ENCODE data around the gene CRIP3. TPM values are rescaled to one million over a fixed set of nuclear protein-coding genes. Genes with fewer than 3 reads are reported as not detected.

Gene CRIP3
- polyA plus RNA-seq, 3 donors, result 1.2 to 12.8 (median 1.6) TPM

- no peak overlapping the region for H3K27ac Mint-ChIP-seq
- peaks cover 0 to 17% (median 4%) of the 10 kb centered on the region in 7 donors for H3K9me3 Mint-ChIP-seq
- peaks cover 14 to 19% of the 10 kb centered on the region in 2 donors for H3K4me1 ChIP-seq (ENCODE audit: control insufficient read depth in 1 of 2, insufficient read depth in 2 of 2, low read length in 2 of 2)
- H3K27me3 ChIP-seq (ENCODE audit: control insufficient read depth in 2 of 2, insufficient read depth in 2 of 2, low read length in 2 of 2), result peaks cover 16 to 83% of the 10 kb centered on the region in 2 donors
- H3K79me2 ChIP-seq (ENCODE audit: insufficient read depth, low read length), result no peaks in the 10 kb centered on the region
- 5% methylated on average over 50 of the region's 64 CpGs for WGBS (ENCODE audit: insufficient coverage)
- no peak for TF ChIP-seq CTCF (IDR thresholded peaks at IDR 0.05)
- peak overlapping the region; percentile 73 for H3K4me2 ChIP-seq (replicated peaks; ENCODE audit: extremely low read depth, low read length, poor library complexity, severe bottlenecking)
- H3K27ac ChIP-seq (ENCODE audit: low read depth in 1 of 2, low read length in 2 of 2), result no peak overlapping the region
- H4K20me1 ChIP-seq (ENCODE audit: insufficient read depth, low read length), result no peaks in the 10 kb centered on the region
- H3K36me3 Mint-ChIP-seq, result peaks cover 3 to 9% of the 10 kb centered on the region in 2 donors
- H3K4me3 Mint-ChIP-seq, result peak overlapping the region; percentile 72 to 90
- peaks cover 68 to 94% (median 84%) of the 10 kb centered on the region in 3 donors for H3K27me3 Mint-ChIP-seq (ENCODE audit: low read depth in 3 of 3)
- no peak overlapping the region for H3K9ac ChIP-seq (ENCODE audit: insufficient read depth, low read length, poor library complexity, severe bottlenecking)
- intact Hi-C loops (cut with micrococcal nuclease), result no loop called here
- peaks cover 19% of the 10 kb centered on the region for H3K4me1 Mint-ChIP-seq
- peak; percentile 33 to 70 (median 37) for DNase-seq
- no peaks in the 10 kb centered on the region for H3K36me3 ChIP-seq (replicated peaks in 1 of 2; ENCODE audit: control insufficient read depth in 1 of 2, insufficient read depth in 2 of 2, low read length in 2 of 2)
- peak overlapping the region in 1 of 3 experiments; percentile 59 for H3K4me3 ChIP-seq (replicated peaks in 1 of 3; ENCODE audit: low read depth in 2 of 3, low read length in 3 of 3)
- peak overlapping the region; percentile 67 for H2AFZ ChIP-seq (ENCODE audit: insufficient read depth, low read depth, low read length, poor library complexity, severe bottlenecking)
- H3K9me3 ChIP-seq (replicated peaks in 1 of 2; ENCODE audit: control insufficient read depth in 1 of 2, insufficient read depth in 1 of 2, low read length in 2 of 2), result no peaks in the 10 kb centered on the region
Measured at GRCh38 chr6:43275801-43276576, 32.6 kb downstream of the CRIP3 start.

GRCh38 chr6:43274916-43275597 is 33.6 kb downstream of the CRIP3 start:
- no peaks in the 10 kb centered on the region for H4K20me1 ChIP-seq (ENCODE audit: insufficient read depth, low read length)
- Mint-ChIP-seq H3K4me1 (peaks cover 21% of the 10 kb centered on the region), H3K9me3 (peaks cover 0 to 17% (median 5%) of the 10 kb centered on the region in 7 donors), H3K27me3 (ENCODE audit: low read depth in 3 of 3) (peaks cover 76 to 95% (median 90%) of the 10 kb centered on the region in 3 donors), H3K27ac (peak overlapping the region in 2 of 7 donors; percentile 24 to 27), H3K36me3 (peaks cover 3 to 9% of the 10 kb centered on the region in 2 donors), H3K4me3 (peak overlapping the region; percentile 69 to 90)
- intact Hi-C loops (cut with micrococcal nuclease), result loop anchor here in 1 of 2 donors (5.0 kb wide), 1 partner anchor 127 kb away; no protein-coding TSS in a partner anchor
- H3K36me3 ChIP-seq (replicated peaks in 1 of 2; ENCODE audit: control insufficient read depth in 1 of 2, insufficient read depth in 2 of 2, low read length in 2 of 2), result no peaks in the 10 kb centered on the region
- H3K27me3 ChIP-seq (ENCODE audit: control insufficient read depth in 2 of 2, insufficient read depth in 2 of 2, low read length in 2 of 2), result peaks cover 16 to 88% of the 10 kb centered on the region in 2 donors
- no peaks in the 10 kb centered on the region for H3K79me2 ChIP-seq (ENCODE audit: insufficient read depth, low read length)
- no peak for TF ChIP-seq CTCF (IDR thresholded peaks at IDR 0.05)
- under 1% methylated on average over 53 of the region's 65 CpGs for WGBS (ENCODE audit: insufficient coverage)
- H3K9me3 ChIP-seq (replicated peaks in 1 of 2; ENCODE audit: control insufficient read depth in 1 of 2, insufficient read depth in 1 of 2, low read length in 2 of 2), result no peaks in the 10 kb centered on the region
- DNase-seq, result no peak
- no peak overlapping the region for H3K27ac ChIP-seq (ENCODE audit: low read depth in 1 of 2, low read length in 2 of 2)
- H3K9ac ChIP-seq (ENCODE audit: insufficient read depth, low read length, poor library complexity, severe bottlenecking), result peak overlapping the region; percentile 40
- peaks cover 14 to 19% of the 10 kb centered on the region in 2 donors for H3K4me1 ChIP-seq (ENCODE audit: control insufficient read depth in 1 of 2, insufficient read depth in 2 of 2, low read length in 2 of 2)
- H3K4me2 ChIP-seq (replicated peaks; ENCODE audit: extremely low read depth, low read length, poor library complexity, severe bottlenecking), result peak overlapping the region; percentile 73
- peak overlapping the region; percentile 67 for H2AFZ ChIP-seq (ENCODE audit: insufficient read depth, low read depth, low read length, poor library complexity, severe bottlenecking)
- H3K4me3 ChIP-seq (replicated peaks in 1 of 3; ENCODE audit: low read depth in 2 of 3, low read length in 3 of 3), result peak overlapping the region in 2 of 3 experiments; percentile 6 to 59

Measured in CD14-positive monocyte (primary cell).